ENCODE data around the gene LRRC15.

LRRC15 gene

DNA sequence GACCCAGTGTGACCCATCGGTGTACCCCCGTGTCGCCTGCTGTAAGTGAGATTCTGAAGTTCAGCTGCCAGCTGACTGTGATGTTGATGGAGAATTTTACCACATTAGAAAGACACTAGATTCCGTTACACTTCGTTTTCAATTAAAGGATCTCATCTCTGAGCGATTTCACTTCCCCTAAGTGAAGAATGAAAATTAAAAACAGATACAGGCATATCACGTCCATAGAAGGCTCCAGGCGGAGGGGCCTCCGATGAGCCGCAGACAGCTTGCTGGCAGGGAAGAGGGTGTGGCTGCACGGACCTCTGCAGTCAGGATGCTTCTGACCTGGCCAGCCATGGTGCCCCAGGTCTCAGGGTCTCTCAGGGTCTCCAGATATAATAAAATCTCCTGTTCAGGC, 11.9 kb downstream of the LRRC15 start:
- no peak for DNase-seq

DNA sequence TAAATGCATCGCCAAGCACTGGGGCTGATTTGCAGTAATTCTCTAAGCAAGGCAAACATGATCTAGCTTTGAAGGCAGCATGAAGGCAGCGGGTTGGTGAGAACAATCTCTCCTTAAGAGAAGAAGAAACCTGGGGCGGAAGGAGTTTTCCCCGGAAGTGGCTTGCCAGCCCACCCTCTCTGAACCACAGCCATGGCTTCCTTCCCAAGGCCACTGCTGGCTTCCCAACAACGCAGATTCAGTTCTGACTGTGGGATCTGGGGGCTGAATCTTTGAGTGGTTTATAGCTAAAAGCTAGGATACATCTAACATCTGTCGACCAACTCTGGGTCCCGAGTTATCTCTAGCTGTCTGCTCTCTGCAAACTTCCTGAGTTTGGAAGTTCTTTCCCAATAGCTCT, 14.2 kb downstream of the LRRC15 start:
- DNase-seq = no peak

DNA sequence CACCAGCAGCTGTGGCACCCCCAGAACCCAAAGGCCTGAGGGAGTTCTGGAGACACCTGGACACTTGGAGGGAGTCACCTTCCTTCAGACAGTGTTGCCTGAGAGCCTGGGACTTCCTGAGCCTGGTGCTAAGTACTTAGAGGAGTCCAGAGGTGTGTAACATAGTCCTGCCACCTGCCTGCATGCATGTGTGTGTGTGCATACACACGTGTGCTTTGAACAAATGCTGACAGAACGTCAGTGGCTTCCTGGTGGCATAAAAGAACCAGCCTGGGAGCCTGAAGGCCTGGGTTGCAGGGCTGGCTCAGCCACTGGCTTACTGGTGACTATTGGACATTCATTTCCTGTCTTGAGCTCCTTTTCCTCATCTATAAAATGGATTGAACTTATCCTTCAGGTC, 15.2 kb downstream of the LRRC15 start:
- no peak for DNase-seq

DNA sequence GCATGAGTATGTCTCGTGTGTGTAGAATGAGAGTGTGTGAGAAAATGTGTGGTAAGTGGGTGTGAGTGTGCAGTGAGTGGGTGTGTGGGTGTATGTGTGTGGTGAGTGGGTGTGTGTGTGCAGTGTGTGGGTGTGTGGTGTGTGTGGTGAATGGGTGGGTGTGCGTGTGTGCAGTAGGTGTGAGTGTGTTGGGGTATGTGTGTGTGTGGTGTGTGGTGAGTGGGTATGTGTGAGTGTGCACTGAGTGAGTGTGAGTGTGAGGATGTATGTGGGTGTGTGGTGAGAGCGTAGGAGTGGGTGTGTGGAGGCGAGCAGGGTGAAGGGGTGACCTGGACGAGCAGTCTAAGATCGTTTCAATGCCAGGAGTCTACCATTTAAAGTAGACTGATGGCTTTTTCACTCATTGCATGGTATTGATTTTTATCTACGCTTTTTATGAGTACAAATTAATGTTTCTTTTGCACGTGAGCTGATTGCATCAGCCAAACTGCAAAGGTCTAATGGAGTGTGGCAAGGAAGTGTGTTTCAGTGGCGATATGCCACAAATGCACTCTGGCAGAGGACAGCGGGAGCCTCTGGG, 16.8 kb downstream of the LRRC15 start:
- DNase-seq = no peak

DNA sequence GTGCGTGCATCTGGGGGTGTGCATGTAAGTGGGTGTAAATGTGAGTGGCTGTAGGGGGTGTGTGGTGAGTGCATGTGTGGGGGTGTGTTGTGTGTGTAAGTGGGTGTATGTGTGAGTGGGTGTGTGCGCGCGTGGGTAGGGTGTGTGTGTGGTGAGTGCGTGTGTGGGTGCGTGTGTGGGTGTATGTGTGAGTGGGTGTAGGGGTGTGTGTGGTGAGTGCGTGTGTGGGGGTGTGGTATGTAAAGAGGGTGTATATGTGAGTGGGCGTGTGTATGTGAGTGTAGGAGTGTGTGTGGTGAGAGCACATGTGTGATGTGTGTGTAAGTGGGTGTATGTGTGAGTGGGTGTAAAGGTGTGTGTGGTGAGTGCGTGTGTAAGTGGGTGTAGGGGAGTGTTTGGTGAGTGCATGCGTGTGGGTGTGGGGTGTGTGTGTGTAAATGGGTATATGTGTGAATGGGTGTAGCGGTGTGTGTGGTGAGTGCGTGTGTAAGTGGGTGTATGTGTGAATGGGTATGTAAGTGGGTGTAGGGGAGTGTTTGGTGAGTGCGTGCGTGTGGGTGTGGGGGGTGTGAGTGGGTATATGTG, 17.5 kb downstream of the LRRC15 start:
- no peak for DNase-seq

DNA sequence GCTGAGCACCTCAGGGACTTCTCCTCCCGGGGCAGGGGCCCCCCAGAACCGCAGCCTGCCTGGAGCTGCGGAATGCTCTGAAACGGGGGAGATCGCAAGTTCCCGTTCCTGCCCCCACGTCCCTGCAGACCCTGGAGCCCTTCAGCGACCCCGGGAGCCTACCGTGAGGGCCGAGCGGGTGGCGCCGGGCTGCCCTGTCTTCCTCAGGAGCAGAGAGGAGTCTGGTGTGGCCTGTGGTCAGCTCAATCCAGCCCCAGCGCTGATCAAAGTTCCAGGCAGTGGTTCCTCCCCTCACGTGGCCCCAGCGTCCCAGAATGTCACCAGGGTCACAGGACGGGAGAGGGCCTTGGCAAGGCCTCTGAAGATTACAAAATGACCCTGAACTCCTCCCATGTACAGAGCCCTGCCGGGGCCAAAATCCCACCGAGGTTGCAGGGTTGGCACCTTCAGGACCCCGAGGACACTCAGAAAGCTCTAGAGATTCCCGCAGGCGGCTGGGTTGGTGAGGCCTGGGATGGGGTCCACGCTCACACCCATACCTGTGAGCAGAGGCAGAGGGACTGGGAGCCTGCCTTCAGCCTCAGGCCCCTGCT, 18.4 kb downstream of the LRRC15 start, which contains the start of gene CPN2:
Gene CPN2 (minus strand): TSS at position 249 of the 593 bp plus-strand sequence. CDS start 8,626 bp downstream, outside the sequence.
- no peak for DNase-seq

DNA sequence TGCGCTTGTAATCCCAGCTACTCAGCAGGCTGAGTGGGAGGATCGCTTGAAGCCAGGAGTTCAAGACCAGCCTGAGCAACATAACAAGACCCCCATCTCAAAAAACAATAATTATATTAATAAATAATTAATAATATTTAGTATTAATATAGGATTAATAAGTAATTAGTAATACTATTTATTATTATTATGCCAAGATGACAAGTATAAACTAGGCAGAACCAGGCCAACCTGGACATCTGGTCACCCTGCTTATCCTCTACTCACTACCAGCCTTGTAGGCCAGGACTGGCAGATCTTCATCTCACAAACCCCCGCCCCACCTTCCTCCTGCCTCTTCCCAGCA, 18.8 kb downstream of the LRRC15 start:
- DNase-seq = no peak

DNA sequence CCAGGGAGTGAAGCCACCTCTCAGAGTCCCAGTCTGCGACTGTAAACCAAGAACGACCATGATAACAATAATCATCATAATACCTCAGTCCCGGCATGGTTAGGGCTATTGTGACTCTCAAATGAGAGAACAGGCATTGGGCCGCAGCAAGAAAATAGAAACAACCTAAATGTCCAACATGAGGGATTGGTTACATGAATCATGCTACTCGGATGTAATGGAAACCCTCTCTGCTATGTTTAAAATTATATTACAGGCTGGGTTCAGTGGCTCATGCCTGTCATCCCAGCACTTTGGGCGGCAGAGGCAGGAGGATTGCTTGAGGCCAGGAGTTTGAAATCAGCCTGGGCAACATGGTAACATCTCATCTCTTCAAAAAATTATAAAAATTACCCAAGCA, 21.2 kb downstream of the LRRC15 start:
- no peak for DNase-seq

DNA sequence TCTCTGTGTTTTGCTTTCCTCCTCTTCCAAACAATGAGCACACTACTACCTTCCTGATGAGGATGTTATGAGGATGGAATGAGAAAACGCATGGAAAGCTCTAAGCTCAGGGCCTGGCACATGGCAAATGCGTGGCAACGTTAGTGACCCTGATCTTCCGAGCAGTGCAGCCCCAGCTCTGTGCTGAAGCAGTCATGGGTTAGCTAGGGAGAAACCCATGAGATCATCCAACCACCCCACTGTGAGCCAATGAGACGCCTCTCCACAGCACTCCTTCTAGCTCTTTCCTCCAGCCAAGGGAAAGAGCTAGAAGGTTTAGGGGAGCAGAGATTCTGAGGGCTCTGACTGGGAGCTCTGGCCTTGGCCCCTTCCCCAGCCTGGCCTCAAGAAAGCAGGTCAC, 22.9 kb downstream of the LRRC15 start:
- DNase-seq = peak; percentile 43

DNA sequence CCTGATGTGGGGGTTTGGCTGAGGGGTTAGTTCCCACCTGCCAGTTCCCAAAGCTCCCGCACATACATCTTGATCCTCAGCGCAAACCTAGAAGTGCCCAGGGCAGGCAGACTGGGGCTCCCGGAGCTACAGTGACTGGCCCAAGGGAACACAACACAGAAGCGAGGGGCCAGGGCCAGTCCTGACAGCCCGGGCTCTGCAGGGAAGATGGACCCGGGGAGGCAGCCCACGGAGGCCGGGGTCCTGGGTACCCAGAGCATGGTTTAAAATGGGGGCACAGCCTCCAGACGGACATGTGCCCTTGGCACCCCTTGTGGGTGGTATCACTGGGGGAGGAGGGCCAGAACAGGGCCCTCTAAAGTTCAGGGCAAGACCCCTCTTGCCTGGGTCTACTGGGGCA, 23.5 kb downstream of the LRRC15 start:
- no peak for DNase-seq

DNA sequence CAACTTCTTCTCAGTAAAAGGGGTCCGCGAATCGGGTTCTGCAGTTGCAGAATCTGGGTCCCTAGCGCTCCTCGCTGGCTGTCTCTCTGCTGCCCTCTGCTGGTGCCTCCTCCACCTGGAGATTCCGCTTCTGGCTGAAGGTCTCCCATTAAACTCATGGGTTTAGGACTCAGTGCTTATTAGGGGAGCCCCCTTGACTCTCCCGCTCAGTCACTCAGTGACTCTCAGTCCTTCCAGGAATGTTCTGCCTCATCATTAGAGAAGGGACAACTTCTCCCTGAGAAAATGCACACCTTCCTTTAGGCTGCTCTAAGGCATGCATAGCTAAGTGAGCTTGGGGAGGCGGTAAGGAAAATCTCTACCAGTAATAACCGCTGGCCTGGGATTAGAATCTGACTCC, 25.5 kb downstream of the LRRC15 start:
- DNase-seq = peak; percentile 77

DNA sequence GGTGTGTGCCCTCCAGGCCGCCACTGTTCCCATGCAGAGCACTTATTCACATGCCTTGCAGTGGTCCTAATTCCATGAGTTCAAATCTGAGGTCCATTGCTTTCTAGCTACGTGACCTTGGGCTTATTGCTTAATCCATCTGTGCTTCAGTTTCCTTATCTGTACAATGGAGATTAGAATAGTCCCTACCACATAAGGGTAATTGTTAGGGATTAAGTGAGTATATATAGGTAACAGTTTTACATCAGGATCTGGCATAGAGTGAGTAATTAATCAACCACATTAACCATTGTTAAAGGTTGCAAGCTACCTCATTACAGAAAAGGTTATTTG, 26.0 kb downstream of the LRRC15 start:
- DNase-seq = no peak

DNA sequence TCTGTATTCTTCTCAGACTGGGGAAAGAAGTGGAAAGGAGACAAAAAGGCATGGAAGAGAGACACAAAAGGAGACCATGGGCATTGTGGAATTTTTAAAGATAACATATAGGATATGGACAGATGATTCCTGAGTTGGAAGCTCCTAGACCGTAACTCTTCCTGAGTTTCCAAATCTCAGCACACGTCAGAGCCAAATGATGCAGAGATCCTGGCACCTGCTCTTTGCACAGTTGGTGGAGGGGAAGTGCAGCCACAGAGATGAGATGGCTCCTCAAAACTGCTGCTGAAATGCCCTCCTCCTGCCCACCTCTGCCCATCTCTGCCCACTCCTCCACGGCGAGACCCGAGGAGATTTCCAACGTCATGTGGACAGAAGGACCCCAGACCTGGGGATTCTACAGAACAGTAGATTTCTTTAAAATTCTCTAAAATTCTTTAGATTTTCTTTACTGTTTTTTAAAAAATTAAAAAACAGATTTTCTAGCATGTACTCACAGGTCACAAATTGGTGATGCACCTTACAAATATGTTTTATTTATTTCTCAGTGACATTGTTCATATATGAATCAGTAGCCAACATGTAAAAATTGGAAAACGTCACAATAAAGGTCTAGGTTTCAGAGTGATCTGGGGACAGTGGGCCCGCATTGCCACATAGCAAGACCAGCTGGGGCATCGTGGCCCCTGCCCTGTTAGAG, 26.5 kb downstream of the LRRC15 start:
- no peak for DNase-seq

DNA sequence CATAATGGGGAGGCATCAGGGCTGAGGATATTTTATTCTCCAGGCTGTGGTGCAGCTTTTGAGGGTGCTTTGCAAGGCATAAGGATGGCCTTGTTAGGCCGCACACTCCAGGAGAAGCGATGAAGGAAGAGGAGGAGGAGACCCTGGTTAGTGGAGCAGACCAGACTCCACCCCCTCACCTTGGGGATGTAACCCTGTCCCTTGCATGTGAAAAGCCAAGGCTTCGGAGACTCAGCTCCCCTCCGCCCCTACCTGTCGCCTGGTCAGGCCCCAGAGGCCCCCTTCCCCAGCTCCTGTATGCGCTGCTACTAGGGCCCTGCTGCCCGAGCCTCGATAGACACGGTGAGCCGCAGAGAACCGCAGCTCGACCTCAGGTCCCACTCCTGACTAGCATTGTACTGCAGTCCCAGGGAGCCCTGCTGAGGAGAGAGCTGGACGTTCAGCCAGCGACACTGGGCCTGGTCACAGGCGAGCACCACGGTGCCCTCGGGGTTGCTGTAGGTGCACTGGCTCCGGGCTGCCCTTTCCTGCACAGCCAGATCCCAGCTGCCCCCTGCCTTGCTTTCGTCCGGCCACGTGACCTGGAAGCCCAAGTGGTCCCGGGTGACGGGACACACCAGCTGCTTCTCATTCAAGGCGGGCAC, 28.7 kb downstream of the LRRC15 start:
- no peak for DNase-seq

DNA sequence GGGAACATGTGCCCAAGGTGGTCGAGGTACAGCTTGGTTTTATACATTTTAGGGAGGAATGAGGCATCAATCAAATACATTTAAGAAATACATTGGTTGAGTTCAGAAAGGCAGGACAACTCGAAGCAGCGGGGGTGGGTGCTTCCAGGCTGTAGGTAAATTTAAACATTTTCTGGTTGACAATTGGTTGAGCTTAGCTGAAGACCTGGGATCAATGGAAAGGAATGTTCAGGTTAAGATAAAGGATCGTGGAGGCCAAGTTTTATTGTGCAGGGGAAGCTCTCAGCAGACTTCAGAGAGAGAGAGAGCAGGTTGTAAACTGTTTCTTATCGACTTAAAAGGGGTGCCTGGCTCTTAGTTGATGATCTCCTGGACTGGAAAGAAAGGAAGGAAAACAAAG, 29.7 kb downstream of the LRRC15 start:
- no peak for DNase-seq

DNA sequence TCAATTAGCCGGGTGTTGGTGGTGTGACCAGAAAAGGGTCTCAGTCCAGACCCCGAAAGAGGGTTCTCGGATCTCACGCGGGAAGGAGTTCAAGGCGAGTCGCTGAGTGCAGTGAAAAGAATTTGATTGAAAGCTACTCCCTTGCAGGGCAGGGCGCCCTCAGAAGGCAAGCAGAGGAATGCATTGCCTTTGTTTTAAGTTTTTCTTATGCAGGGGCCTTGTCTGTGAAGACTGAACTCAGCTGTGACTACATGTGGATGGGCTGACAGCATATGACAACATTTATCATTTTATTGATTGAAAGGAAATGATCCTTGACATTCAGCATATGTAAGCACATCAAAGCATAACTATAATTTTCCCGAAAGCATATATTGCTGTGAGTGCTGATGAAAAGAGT, 30.2 kb downstream of the LRRC15 start:
- DNase-seq = no peak

DNA sequence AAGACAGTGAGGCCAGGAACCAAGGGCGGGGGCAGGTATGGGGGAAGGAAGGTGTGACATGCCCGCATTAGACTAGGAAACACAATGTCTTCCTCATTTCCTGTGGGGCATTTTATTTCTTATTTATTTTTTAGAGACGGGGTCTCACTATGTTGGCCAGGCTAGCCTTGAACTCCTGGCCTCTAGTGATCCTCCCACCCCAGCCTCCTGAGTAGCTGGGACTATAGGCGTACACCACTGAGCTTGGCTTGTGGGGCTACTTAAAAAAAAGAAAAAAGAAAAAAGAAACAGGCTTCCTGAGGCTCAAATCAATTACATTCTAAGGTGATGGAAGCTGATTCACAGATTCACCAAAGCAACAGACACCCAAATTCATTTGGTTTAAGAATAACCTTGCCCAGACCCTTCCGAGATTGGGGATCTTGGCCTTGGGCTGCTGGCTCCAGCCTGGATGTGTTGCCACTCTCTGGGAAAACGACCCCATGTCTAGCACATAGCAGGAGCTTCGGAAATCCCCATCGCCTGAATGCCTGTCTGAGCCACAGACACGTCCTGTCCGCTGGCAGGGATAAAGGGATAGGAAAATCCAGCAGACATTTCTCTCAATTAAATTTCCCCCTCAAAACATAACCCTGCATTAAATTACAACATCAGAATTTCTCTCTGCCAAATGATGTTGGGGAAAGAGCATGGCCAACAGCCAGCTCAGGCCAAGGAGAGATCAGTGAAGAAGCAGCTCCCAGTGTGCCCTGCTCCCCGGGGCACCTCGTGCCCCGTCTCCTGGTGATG, 31.4 kb downstream of the LRRC15 start:
- DNase-seq = no peak

DNA sequence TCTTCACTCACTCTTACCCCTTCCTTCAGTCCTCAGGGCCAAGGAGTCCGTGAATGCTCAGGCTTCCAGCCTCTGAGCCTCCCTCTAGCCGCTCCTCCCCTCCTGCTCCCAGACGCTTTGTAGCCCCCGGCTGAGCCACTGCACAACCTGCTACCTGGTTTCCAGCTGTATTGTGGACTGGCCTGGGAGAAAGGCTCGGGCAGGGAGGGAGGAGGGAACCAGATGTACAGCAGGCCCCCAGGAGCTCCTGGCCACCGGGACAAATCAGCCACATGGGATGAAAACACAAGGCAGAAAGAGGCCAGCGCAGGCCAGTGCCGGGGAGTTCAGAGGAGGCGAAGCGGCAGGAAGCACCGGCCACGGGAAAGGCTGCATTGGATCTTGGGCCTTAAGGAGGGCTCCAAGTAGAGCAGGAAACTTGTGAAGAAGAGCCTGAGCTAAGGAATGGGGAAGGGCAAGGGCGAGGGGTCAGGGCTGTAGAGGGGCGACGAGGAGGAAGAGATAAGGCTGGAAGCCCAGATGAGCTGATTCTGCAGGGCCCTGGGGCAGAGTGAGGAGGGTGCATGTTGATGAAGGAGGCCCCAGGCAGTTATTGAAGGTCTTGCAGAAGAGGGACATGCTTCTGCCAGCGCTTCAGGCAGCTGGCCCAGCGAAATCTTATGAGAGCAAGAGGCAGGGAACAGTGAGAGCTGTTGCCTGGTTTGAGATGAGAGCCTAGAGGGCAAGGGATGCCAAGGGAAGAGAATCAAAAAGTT, 32.8 kb downstream of the LRRC15 start:
- no peak for DNase-seq

DNA sequence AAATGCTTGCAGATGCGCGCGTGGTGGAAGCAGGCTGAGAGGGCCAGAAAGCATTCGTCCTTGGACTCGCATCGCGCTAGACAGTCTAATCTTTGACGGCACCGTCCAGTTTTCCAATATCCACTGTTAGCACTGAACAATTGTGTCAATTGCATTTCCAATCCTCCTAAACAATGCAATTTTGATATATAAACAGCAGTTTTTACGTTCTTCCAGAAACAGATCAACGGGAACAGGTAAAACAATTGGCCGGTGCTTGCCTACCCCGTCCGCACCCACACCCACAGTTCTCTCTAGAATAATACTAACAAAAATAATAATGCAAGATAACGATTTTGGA, 35.6 kb downstream of the LRRC15 start:
- no peak for DNase-seq

DNA sequence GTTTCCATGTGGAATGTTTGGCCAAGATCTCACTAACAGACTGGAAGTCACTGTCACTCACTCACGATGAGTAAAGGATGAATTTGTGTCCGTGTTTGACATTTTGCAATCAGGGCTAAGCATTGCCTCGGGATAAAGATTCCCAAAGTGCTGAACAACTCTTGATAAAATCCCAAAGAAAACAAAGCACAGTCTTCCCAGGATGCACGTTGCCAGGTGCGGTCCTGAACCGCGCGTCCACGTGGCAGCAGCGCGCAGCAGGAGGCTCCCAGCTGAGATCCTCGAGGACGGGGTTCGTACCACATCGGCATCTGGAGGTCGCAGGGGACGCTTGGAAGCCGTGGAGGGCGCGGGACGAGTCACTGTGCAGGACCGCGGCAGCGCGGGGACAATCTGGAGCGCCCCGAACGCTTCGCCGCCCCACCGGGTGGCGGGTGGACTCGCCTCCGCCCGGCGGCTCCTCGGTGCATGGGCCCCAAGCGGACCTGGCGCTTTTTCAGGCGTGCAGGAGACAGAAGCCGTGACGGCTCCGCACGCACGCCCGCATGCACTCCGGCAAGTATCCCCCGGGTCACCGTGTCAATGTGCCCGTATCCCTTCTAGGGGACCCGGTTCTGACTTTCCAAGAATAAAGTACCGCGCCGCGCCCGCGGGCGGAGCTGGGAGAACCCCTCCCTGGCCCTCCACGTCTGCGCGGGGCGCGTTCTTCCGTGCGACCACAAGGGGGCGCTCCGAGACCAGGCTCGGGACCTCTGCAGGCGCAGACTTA, 36.1 kb downstream of the LRRC15 start:
- DNase-seq = peak; percentile 85

DNA sequence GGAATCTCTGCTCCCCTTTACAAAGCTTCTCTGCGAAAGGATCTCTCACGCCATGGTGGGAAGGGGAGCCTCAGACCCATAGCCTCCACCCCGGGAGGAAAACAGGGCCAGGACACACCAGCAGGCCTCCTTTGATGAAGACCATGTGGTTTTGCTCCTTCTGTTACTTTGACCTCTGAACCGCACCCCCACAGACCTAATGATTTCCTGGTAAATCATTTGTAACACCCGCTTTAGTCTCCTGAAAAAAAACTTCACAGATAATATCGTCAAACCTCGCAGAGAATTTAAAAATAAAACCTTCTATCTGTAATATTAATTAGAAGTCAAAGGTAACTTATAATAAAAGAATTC, 36.7 kb downstream of the LRRC15 start:
- no peak for DNase-seq

DNA sequence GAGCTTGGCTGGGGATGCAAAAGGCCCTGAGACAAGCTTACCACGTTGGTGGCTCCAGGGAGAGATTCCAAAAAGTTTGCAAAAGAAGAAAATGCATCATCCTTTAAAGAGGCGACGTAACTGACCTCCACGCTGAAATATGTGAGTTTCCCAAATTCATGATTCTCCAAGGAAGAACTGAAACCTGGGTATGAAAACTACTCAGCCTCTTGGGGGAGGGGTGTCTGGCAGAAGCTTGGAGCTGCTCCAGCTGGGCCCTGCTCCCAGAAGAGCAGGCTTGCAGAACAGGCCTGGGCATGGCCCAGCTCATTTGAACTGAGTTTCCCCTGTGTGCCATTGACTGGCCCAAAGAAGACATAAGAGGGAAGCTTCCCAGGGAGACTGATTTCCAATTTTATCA, 39.0 kb downstream of the LRRC15 start:
- DNase-seq = peak; percentile 76
